Activated CD4-positive, CD25-positive, alpha-beta regulatory T cell (primary cell): ENCODE results near the gene BCO1.

Experiments used
- DNase-seq, 4 experiments: peaks; one replicate each; lab custom pipeline; 2025; lab: John Stamatoyannopoulos, UW

BCO1 gene

GRCh38 chr16:81318711-81319110, 80.2 kb downstream of the BCO1 start:
- no peak for DNase-seq

GRCh38 chr16:81319221-81319912, 80.9 kb downstream of the BCO1 start:
- DNase-seq, result no peak

- no peak for DNase-seq
These were observed 82.5 kb downstream of the BCO1 start for GRCh38 chr16:81321039-81321438.

- DNase-seq, result no peak
These were observed 83.0 kb downstream of the BCO1 start for GRCh38 chr16:81321536-81321935.

- DNase-seq, result no peak
These were observed 86.3 kb downstream of the BCO1 start for GRCh38 chr16:81324808-81325207.

- DNase-seq, result no peak
These were observed 88.5 kb downstream of the BCO1 start for GRCh38 chr16:81327011-81327410.

GRCh38 chr16:81327447-81328196, 89.1 kb downstream of the BCO1 start:
- no peak for DNase-seq

- DNase-seq, result no peak
These were observed 91.5 kb downstream of the BCO1 start for GRCh38 chr16:81329947-81330346.

GRCh38 chr16:81333356-81333755, 94.9 kb downstream of the BCO1 start:
- DNase-seq, result no peak

- no peak for DNase-seq
These were observed 97.2 kb downstream of the BCO1 start for GRCh38 chr16:81335669-81336068.

- no peak for DNase-seq
These were observed 98.6 kb downstream of the BCO1 start for GRCh38 chr16:81337097-81337496.
